HepG2 (cell line): ENCODE measurements around the gene TBCD. TPM values are rescaled to one million over a fixed set of nuclear protein-coding genes. Genes with fewer than 3 reads are reported as not detected.

Source experiments
- AFF4 ChIP-seq: sonication (generic); formaldehyde crosslinking; IDR thresholded peaks from 2 replicates; pipeline ENCODE4 v1.4.0; 2020; ENCODE audit warnings: missing genetic modification reagents
- AGO2 ChIP-seq: fragments of 200-400 bp; formaldehyde crosslinking; optimal IDR thresholded peaks from 2 replicates; pipeline ENCODE3; 2017; ENCODE audit warnings: mild to moderate bottlenecking, low read depth, low read length, moderate library complexity
- FOXP1 ChIP-seq, 2 experiments: fragments of 450-650 bp in 1 of 2; IDR thresholded peaks; 2 replicates each; pipeline ENCODE4 v1.6.1; 2017 to 2018; ENCODE audit warnings: antibody characterized with exemption in 1 of 2
- GTF2F1 ChIP-seq: fragments of 150-350 bp; IDR thresholded peaks from 2 replicates; pipeline ENCODE4 v1.6.1; 2014; ENCODE audit warnings: low read length
- KDM6A ChIP-seq: IDR thresholded peaks from 2 replicates; pipeline ENCODE4 v1.6.1; 2016; ENCODE audit warnings: low read depth
- NBN ChIP-seq: fragments of 450-650 bp; conservative IDR thresholded peaks from 2 replicates; pipeline ENCODE4 v1.6.1; 2017
- ONECUT2 ChIP-seq: sonication (generic); formaldehyde crosslinking; IDR thresholded peaks from 2 replicates; pipeline ENCODE4 v1.4.0; 2020; ENCODE audit warnings: missing genetic modification reagents
- PHF20 ChIP-seq: sonication (generic); formaldehyde crosslinking; IDR thresholded peaks from 2 replicates; pipeline ENCODE4 v1.5.0; 2020; ENCODE audit warnings: mild to moderate bottlenecking, missing genetic modification reagents
- RERE ChIP-seq: IDR thresholded peaks from 2 replicates; pipeline ENCODE4 v1.6.1; 2016; ENCODE audit warnings: low read depth, missing genetic modification reagents, missing compliant biosample characterization
- TOPORS ChIP-seq: sonication (generic); formaldehyde crosslinking; IDR thresholded peaks from 2 replicates; pipeline ENCODE4 v1.8.0; 2023; ENCODE audit warnings: mild to moderate bottlenecking, missing genetic modification reagents
- TRIM22 ChIP-seq: fragments of 450-650 bp; IDR thresholded peaks from 2 replicates; pipeline ENCODE4 v1.6.1; 2017
- ZIK1 ChIP-seq: sonication (generic); formaldehyde crosslinking; IDR thresholded peaks from 2 replicates; pipeline ENCODE4 v1.5.0; 2020; ENCODE audit warnings: mild to moderate bottlenecking, low read depth, missing genetic modification reagents, borderline replicate concordance
- ZNF543 ChIP-seq: sonication (generic); formaldehyde crosslinking; IDR thresholded peaks from 2 replicates; pipeline ENCODE4 v1.4.0; 2020; ENCODE audit warnings: mild to moderate bottlenecking, missing genetic modification reagents
- ZNF563 ChIP-seq: sonication (generic); formaldehyde crosslinking; IDR thresholded peaks from 2 replicates; pipeline ENCODE4 v1.8.0; 2022; ENCODE audit warnings: mild to moderate bottlenecking, moderate library complexity, missing genetic modification reagents
- ZNF569 ChIP-seq: sonication (generic); formaldehyde crosslinking; IDR thresholded peaks from 2 replicates; pipeline ENCODE4 v1.5.0; 2020; ENCODE audit warnings: mild to moderate bottlenecking, missing genetic modification reagents, moderate library complexity, borderline replicate concordance
- ZNF574 ChIP-seq: sonication (generic); formaldehyde crosslinking; IDR thresholded peaks from 2 replicates; pipeline ENCODE4 v1.4.0; 2020; ENCODE audit warnings: missing genetic modification reagents
- ZNF746 ChIP-seq: sonication (generic); formaldehyde crosslinking; IDR thresholded peaks from 2 replicates; pipeline ENCODE4 v1.8.0; 2022; ENCODE audit warnings: mild to moderate bottlenecking, missing genetic modification reagents
- ZSCAN21 ChIP-seq: sonication (generic); formaldehyde crosslinking; IDR thresholded peaks from 2 replicates; pipeline ENCODE4 v1.8.0; 2022; ENCODE audit warnings: mild to moderate bottlenecking, missing genetic modification reagents, moderate library complexity, borderline replicate concordance
- polyA plus RNA-seq, 8 experiments: library from polyadenylated mRNA; depleted of rRNA in 3 of 8; stranded (reverse) in 7 of 8; unstranded in 1 of 8; fragments of >200 nt; fragmentation: Illumina TruSeq in 4 of 8; extraction: Trizol in 4 of 8; gene quantifications; 2 replicates each; pipeline versions ENCODE4 v1.2.1 to v1.2.3, GENCODE V29; 2011 to 2016; ENCODE audit warnings: low read depth in 4 of 8, missing spikeins in 1 of 8, mixed read lengths in 1 of 8; ENCODE audit not compliant: insufficient read depth in 1 of 8
- total RNA-seq, 5 experiments: library from RNA; depleted of rRNA; stranded (reverse); fragments of >200 nt; fragmentation: Illumina TruSeq; extraction: Trizol; gene quantifications; 2 replicates each; pipeline ENCODE4 v1.2.3, GENCODE V29; 2016; ENCODE audit warnings: low read depth in 1 of 5

Gene TBCD
- total and polyA plus RNA-seq, 2 of the 13 experiments (the other 11 are each of a cell fraction or from before 2014, with no cell fraction given): 33.9 to 54.8 TPM

GRCh38 chr17:82914375-82914774 lies 162.5 kb downstream of the TBCD start (continued):
- TF ChIP-seq TRIM22 (no peak), ZNF746 (CRISPR knock-in tag) (no peak), GTF2F1 (no peak), NBN (no peak), ZNF569 (CRISPR knock-in tag) (no peak), AFF4 (CRISPR knock-in tag) (no peak), ZIK1 (no peak), ONECUT2 (CRISPR knock-in tag) (no peak), AGO2 (no peak), PHF20 (CRISPR knock-in tag) (no peak), KDM6A (CRISPR knock-in tag) (no peak), ZNF563 (CRISPR knock-in tag) (no peak), FOXP1 (IDR thresholded peaks at IDR 0.05) (no peak), FOXP1 (CRISPR knock-in tag; IDR thresholded peaks at IDR 0.05) (no peak), ZNF574 (CRISPR knock-in tag) (no peak), ZSCAN21 (no peak), RERE (CRISPR knock-in tag) (no peak), ZNF543 (CRISPR knock-in tag) (0 out of 2 replicates have a peak, but pooled peaks have one; percentile 34), TOPORS (CRISPR knock-in tag) (no peak)
